Testis (tissue), 2 donors: ENCODE data around the gene TUBB.

ENCODE experiments used
- POLR2A ChIP-seq: fragments of 450-650 bp; IDR thresholded peaks from one replicate; pipeline ENCODE4 v1.6.1; 2017; ENCODE audit warnings: antibody characterized with exemption, mild to moderate bottlenecking, moderate library complexity
- TF ChIP-seq, protein P1 (sequence below), 3 experiments: fragments of 450-650 bp in 2 of 3; fragments of 200-600 bp in 1 of 3; sonication (generic) in 1 of 3; IDR thresholded peaks; one replicate each; pipeline ENCODE4 v1.5.1; 2016 to 2019; ENCODE audit warnings: antibody characterized with exemption in 3 of 3, mild to moderate bottlenecking in 2 of 3, moderate library complexity in 1 of 3

GRCh38 chr6:30769088-30769852 is 49.1 kb downstream of the TUBB start:
- TF ChIP-seq, protein P1, sequence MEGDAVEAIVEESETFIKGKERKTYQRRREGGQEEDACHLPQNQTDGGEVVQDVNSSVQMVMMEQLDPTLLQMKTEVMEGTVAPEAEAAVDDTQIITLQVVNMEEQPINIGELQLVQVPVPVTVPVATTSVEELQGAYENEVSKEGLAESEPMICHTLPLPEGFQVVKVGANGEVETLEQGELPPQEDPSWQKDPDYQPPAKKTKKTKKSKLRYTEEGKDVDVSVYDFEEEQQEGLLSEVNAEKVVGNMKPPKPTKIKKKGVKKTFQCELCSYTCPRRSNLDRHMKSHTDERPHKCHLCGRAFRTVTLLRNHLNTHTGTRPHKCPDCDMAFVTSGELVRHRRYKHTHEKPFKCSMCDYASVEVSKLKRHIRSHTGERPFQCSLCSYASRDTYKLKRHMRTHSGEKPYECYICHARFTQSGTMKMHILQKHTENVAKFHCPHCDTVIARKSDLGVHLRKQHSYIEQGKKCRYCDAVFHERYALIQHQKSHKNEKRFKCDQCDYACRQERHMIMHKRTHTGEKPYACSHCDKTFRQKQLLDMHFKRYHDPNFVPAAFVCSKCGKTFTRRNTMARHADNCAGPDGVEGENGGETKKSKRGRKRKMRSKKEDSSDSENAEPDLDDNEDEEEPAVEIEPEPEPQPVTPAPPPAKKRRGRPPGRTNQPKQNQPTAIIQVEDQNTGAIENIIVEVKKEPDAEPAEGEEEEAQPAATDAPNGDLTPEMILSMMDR (IDR thresholded peaks at IDR 0.05), result no peak
- TF ChIP-seq POLR2A, result no peak
